GM12878 (cell line): ENCODE results near the gene TACR1. TPM values are rescaled to one million over a fixed set of nuclear protein-coding genes. Genes with fewer than 3 reads are reported as not detected.

Experiments
- ATAC-seq: fragments of 200-7000 bp; cut with Tn5 transposase; 3 replicates; pipeline ENCODE4 v1.9.1; 2020; ENCODE audit warnings: mild to moderate bottlenecking, moderate library complexity
- BruUV-seq: library from RNA; stranded (reverse); fragments of 400-500 nt; replicated peaks from 2 replicates; lab custom pipeline; 2021; lab: Mats Ljungman, UMichigan
- CTCF ChIA-PET: fragments of 300-600 bp; sonication (Branson Sonifier 250); formaldehyde crosslinking; extraction: SDS; loops from one replicate; lab custom pipeline; 2021; ENCODE audit warnings: inconsistent platforms; lab: Yijun Ruan, JAX
- POLR2A ChIA-PET: fragments of 350-600 bp; formaldehyde crosslinking; extraction: SDS; loops from one replicate; lab custom pipeline; 2021; ENCODE audit warnings: inconsistent platforms; lab: Charles Lee
- RAD21 ChIA-PET: fragments of 300-600 bp; sonication (Branson Sonifier 250); formaldehyde crosslinking; loops from one replicate; lab custom pipeline; 2023; ENCODE audit warnings: antibody characterized with exemption; ENCODE audit not compliant: unreplicated experiment; lab: Charles Lee
- SMC1A ChIA-PET: fragments of 300-600 bp; sonication (Branson Sonifier 250); formaldehyde crosslinking; loops from one replicate; lab custom pipeline; 2023; ENCODE audit not compliant: unreplicated experiment, uncharacterized antibody; lab: Charles Lee
- DNase-seq: peaks from one replicate; pipeline ENCODE4 v3.0.0-alpha.2; 2011; ENCODE audit warnings: low read depth, low spot score
- FAIRE-seq: peaks from 3 replicates; lab custom pipeline; 2011; peaks lifted over from hg19 to GRCh38; lab: Jason Lieb, UNC
- H2AFZ ChIP-seq: 2 replicates; pipeline ENCODE4 v1.6.0; 2011; ENCODE audit warnings: low read depth, low read length, control low read depth; ENCODE audit not compliant: control insufficient read depth
- H3K27ac ChIP-seq: 2 replicates; pipeline ENCODE4 v1.5.1; 2011; ENCODE audit warnings: control low read depth; ENCODE audit not compliant: control insufficient read depth, insufficient read depth
- H3K27me3 ChIP-seq, 2 experiments: replicated peaks in 1 of 2; 2 replicates each; pipeline versions ENCODE4 v1.6.0 to v1.6.1; 2011; ENCODE audit warnings: low read length in 1 of 2; ENCODE audit not compliant: control insufficient read depth in 2 of 2, insufficient read depth in 2 of 2
- H3K36me3 ChIP-seq, 2 experiments: 2 replicates each; pipeline ENCODE4 v1.5.1; 2011; ENCODE audit warnings: low read length in 1 of 2; ENCODE audit not compliant: control insufficient read depth in 2 of 2, insufficient read depth in 2 of 2
- H3K4me1 ChIP-seq: 2 replicates; pipeline ENCODE4 v1.6.1; 2011; ENCODE audit warnings: mild to moderate bottlenecking, low read length, moderate library complexity, mixed read lengths; ENCODE audit not compliant: control insufficient read depth, insufficient read depth
- H3K4me2 ChIP-seq: 2 replicates; pipeline ENCODE4 v1.6.0; 2011; ENCODE audit warnings: control low read depth; ENCODE audit not compliant: control insufficient read depth, insufficient read depth
- H3K4me3 ChIP-seq: fragments of 200-600 bp; sonication (generic); 2 replicates; pipeline ENCODE4 v1.5.1; 2016
- H3K79me2 ChIP-seq: 2 replicates; pipeline ENCODE4 v1.6.0; 2011; ENCODE audit warnings: low read length; ENCODE audit not compliant: control insufficient read depth, insufficient read depth
- H3K9ac ChIP-seq: 2 replicates; pipeline ENCODE4 v1.8.0; 2011; ENCODE audit warnings: low read length, control low read depth, mixed read lengths; ENCODE audit not compliant: control insufficient read depth, insufficient read depth
- H3K9me3 ChIP-seq: replicated peaks from 3 replicates; pipeline ENCODE4 v1.5.1; 2011; ENCODE audit warnings: mild to moderate bottlenecking, low read length; ENCODE audit not compliant: control insufficient read depth, insufficient read depth
- H4K20me1 ChIP-seq: 2 replicates; pipeline ENCODE4 v1.6.0; 2011; ENCODE audit not compliant: control insufficient read depth, insufficient read depth
- ATF2 ChIP-seq: IDR thresholded peaks from 2 replicates; pipeline ENCODE4 v1.6.1; 2012; ENCODE audit warnings: low read length, inconsistent platforms
- CHD2 ChIP-seq: IDR thresholded peaks from 2 replicates; pipeline ENCODE4 v1.6.1; 2011; ENCODE audit warnings: low read depth, low read length, improper control_type of control experiment, borderline replicate concordance
- MEF2B ChIP-seq: fragments of 450-650 bp; IDR thresholded peaks from 2 replicates; pipeline ENCODE4 v1.6.1; 2018; ENCODE audit warnings: mild to moderate bottlenecking, moderate library complexity; ENCODE audit not compliant: partially characterized antibody, poor library complexity, severe bottlenecking
- SUZ12 ChIP-seq: fragments of 200-600 bp; sonication (generic); IDR thresholded peaks from one replicate; pipeline ENCODE4 v1.6.1; 2018; ENCODE audit warnings: antibody characterized with exemption, mild to moderate bottlenecking; ENCODE audit not compliant: unreplicated experiment
- WRNIP1 ChIP-seq: IDR thresholded peaks from 2 replicates; pipeline ENCODE4 v1.6.1; 2011; ENCODE audit warnings: low read depth, low read length, improper control_type of control experiment, borderline replicate concordance
- YBX1 ChIP-seq: fragments of 450-650 bp; IDR thresholded peaks from 2 replicates; pipeline ENCODE4 v1.6.1; 2016; ENCODE audit warnings: antibody characterized with exemption
- ZBED1 ChIP-seq: IDR thresholded peaks from 2 replicates; pipeline ENCODE4 v1.6.1; 2016; ENCODE audit warnings: borderline replicate concordance
- ZNF217 ChIP-seq: fragments of 450-650 bp; IDR thresholded peaks from 2 replicates; pipeline ENCODE4 v1.6.1; 2017; ENCODE audit warnings: antibody characterized with exemption, mild to moderate bottlenecking
- ZNF592 ChIP-seq: fragments of 450-650 bp; IDR thresholded peaks from 2 replicates; pipeline ENCODE4 v1.6.1; 2017; ENCODE audit warnings: mild to moderate bottlenecking, moderate library complexity
- ZNF687 ChIP-seq: fragments of 450-650 bp; IDR thresholded peaks from 2 replicates; pipeline ENCODE4 v1.6.1; 2017; ENCODE audit warnings: mild to moderate bottlenecking, moderate library complexity
- WGBS: methylation state at CpG from one replicate; pipeline ENCODE4 v1.1.6; 2016; ENCODE audit warnings: low lambda C conversion rate; ENCODE audit not compliant: insufficient replicate concordance, insufficient coverage; ENCODE audit errors: missing lambda C conversion rate; 5-methylcytosine and 5-hydroxymethylcytosine counted together
- in situ Hi-C: fragments of 300-500 bp; cut with MboI; formaldehyde crosslinking; loops from 9 replicates; pipeline ENCODE4 v1.14.3; 2018; ENCODE audit warnings: mixed read lengths
- intact Hi-C: fragments of 100-400 bp; cut with micrococcal nuclease; formaldehyde crosslinking; loops from one replicate; pipeline ENCODE4 v1.14.2; 2022; ENCODE audit not compliant: unreplicated experiment
- polyA plus RNA-seq, 11 experiments: library from polyadenylated mRNA; depleted of rRNA in 4 of 11; unstranded in 6 of 11; stranded (reverse) in 5 of 11; fragments of >200 nt; fragmentation: Nextera tagmentation in 4 of 11; fragmentation: Illumina TruSeq in 1 of 11; extraction: Ambion mirVana in 4 of 11; extraction: Trizol in 1 of 11; gene quantifications; 1 replicate in 1 of 11; 2 replicates in 10 of 11; pipeline versions ENCODE4 v1.2.1 to v1.2.3, GENCODE V29; 2011 to 2016; ENCODE audit warnings: inconsistent platforms in 2 of 11, missing spikeins in 2 of 11, low read depth in 1 of 11
- total RNA-seq, 4 experiments: library from RNA; depleted of rRNA in 3 of 4; stranded (reverse); fragments of >200 nt in 3 of 4; fragmentation: Illumina TruSeq in 1 of 4; extraction: Trizol in 1 of 4; gene quantifications; 2 replicates each; pipeline versions ENCODE4 v1.2.1 to v1.2.3, GENCODE V29; 2013 to 2021

The TACR1 gene
- total and polyA plus RNA-seq, 10 of the 15 experiments (the other 5 are each of a cell fraction or from before 2014, with no cell fraction given), result 0.04 to 1.4 (median 0.15) TPM

GRCh38 chr2:75063906-75064305 is 135.4 kb downstream of the TACR1 start (continued):
- TF ChIP-seq ZNF592 (no peak), WRNIP1 (no peak), SUZ12 (no peak), CHD2 (no peak), ZNF217 (no peak), ATF2 (no peak)

- Histone ChIP-seq H3K4me2 (no peak overlapping the region), H3K4me1 (peaks cover 28% of the 10 kb centered on the region), H3K27me3 (no peaks in the 10 kb centered on the region), H3K27ac (no peak overlapping the region), H3K36me3 (no peaks in the 10 kb centered on the region), H3K9ac (no peak overlapping the region), H3K79me2 (no peaks in the 10 kb centered on the region), H3K4me3 (no peak overlapping the region), H2AFZ (no peak overlapping the region), H4K20me1 (no peaks in the 10 kb centered on the region), H3K9me3 (no peaks in the 10 kb centered on the region; the same call in 1 of the 3 replicates)
- FAIRE-seq (no peak), DNase-seq (no peak), ATAC-seq (no peak)
- POLR2A ChIA-PET, result interaction anchor here (0.7 to 1.7 kb wide), 4 partner anchors 17 to 375 kb away, joined by 3 to 8 read pairs (median 4); no protein-coding TSS in a partner anchor
- no TSS peak for BruUV-seq
- in situ Hi-C loops (loop anchor here (25.0 kb wide), 1 partner anchor 354 kb away; no protein-coding TSS in a partner anchor), intact Hi-C loops (loop anchor here (5.0 kb wide), 1 partner anchor 94 kb away; no protein-coding TSS in a partner anchor)
- SMC1A ChIA-PET, result interaction anchor here (0.7 to 9.4 kb wide), 21 partner anchors 8 to 589 kb away, joined by 3 to 117 read pairs (median 4); no protein-coding TSS in a partner anchor
- CTCF ChIA-PET, result interaction anchor here (0.7 to 2.8 kb wide), 13 partner anchors 10 to 577 kb away, joined by 3 to 16 read pairs (median 4); no protein-coding TSS in a partner anchor
- WGBS, result 88% methylated on average over 1 of the region's 1 CpG
- RAD21 ChIA-PET, result interaction anchor here (0.8 to 8.1 kb wide), 9 partner anchors 10 to 407 kb away, joined by 3 to 56 read pairs (median 3); no protein-coding TSS in a partner anchor
- TF ChIP-seq YBX1 (no peak), MEF2B (no peak), ZNF687 (no peak), ZBED1 (no peak)
Measured at GRCh38 chr2:75058427-75058826, 140.9 kb downstream of the TACR1 start.
